ENCODE measurements around the gene TRAPPC3. TPM values are rescaled to one million over a fixed set of nuclear protein-coding genes. Genes with fewer than 3 reads are reported as not detected.

TRAPPC3 gene
- total RNA-seq, 1 donor from 2014 or later, result 52.0 TPM

DNA sequence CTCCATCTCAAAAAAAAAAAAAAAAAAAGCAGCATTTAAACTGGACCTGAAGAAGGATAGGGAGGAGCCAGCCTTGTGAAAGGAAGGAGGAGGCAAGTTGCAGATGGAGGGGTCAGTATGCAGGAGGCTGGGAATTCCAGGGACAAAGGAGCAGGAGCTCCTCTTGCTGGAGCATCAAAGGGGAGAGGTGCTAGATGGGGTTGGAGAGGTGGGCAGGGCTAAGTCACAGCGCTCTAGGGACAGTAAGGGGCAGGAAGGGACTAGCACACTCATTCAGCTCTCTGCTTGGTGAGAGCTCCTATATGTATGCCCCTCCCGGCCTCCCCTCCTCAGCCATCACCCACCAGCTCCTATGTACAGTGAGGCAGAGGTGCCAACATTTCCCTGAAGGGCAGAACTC is 33.4 kb upstream of the TRAPPC3 start:
- TF ChIP-seq, protein P1, sequence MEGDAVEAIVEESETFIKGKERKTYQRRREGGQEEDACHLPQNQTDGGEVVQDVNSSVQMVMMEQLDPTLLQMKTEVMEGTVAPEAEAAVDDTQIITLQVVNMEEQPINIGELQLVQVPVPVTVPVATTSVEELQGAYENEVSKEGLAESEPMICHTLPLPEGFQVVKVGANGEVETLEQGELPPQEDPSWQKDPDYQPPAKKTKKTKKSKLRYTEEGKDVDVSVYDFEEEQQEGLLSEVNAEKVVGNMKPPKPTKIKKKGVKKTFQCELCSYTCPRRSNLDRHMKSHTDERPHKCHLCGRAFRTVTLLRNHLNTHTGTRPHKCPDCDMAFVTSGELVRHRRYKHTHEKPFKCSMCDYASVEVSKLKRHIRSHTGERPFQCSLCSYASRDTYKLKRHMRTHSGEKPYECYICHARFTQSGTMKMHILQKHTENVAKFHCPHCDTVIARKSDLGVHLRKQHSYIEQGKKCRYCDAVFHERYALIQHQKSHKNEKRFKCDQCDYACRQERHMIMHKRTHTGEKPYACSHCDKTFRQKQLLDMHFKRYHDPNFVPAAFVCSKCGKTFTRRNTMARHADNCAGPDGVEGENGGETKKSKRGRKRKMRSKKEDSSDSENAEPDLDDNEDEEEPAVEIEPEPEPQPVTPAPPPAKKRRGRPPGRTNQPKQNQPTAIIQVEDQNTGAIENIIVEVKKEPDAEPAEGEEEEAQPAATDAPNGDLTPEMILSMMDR (IDR thresholded peaks at IDR 0.05), result no peak
- H3K27me3 ChIP-seq, result no peaks in the 10 kb centered on the region
- peaks cover 33 to 41% of the 10 kb centered on the region in 2 donors for H3K36me3 ChIP-seq
- H3K9me3 ChIP-seq, result no peaks in the 10 kb centered on the region
- intact Hi-C loops (cut with DNase I), result no loop called here
- H3K4me1 ChIP-seq, result peaks cover 0 to 16% of the 10 kb centered on the region in 2 donors
- no peak for DNase-seq (ENCODE audit: low spot score in 2 of 2)
- peak overlapping the region; percentile 51 to 64 for H3K27ac ChIP-seq
- H3K4me3 ChIP-seq, result no peak overlapping the region

DNA sequence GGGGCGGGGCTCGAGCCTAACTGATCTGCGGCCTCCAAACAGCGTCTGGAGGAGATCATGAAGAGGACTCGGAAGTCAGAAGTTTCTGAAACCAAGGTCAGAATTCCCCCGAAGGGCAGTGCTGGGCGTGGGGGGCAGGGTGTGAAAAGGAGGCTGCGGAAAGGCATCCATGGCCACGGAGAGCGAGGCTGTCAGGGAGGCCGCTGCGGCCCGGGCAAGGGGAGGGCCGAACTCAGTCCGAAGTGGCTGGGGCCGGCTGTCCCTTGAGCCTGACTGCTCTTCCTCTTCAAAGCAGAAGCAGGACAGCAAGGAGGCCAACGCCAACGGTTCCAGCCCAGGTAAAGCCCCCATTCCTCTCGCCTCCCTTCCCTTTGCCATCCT is 29.9 kb upstream of the TRAPPC3 start:
- Histone ChIP-seq H3K9me3 (no peaks in the 10 kb centered on the region), H3K4me3 (no peak overlapping the region), H3K27ac (peak overlapping the region; percentile 41 to 54), H3K4me1 (peaks cover 8 to 27% of the 10 kb centered on the region in 2 donors), H3K27me3 (no peaks in the 10 kb centered on the region), H3K36me3 (peaks cover 67 to 74% of the 10 kb centered on the region in 2 donors)
- intact Hi-C loops (cut with DNase I), result no loop called here
- no peak for DNase-seq (ENCODE audit: low spot score in 2 of 2)
- TF ChIP-seq, protein P1 (IDR thresholded peaks at IDR 0.05), result no peak

DNA sequence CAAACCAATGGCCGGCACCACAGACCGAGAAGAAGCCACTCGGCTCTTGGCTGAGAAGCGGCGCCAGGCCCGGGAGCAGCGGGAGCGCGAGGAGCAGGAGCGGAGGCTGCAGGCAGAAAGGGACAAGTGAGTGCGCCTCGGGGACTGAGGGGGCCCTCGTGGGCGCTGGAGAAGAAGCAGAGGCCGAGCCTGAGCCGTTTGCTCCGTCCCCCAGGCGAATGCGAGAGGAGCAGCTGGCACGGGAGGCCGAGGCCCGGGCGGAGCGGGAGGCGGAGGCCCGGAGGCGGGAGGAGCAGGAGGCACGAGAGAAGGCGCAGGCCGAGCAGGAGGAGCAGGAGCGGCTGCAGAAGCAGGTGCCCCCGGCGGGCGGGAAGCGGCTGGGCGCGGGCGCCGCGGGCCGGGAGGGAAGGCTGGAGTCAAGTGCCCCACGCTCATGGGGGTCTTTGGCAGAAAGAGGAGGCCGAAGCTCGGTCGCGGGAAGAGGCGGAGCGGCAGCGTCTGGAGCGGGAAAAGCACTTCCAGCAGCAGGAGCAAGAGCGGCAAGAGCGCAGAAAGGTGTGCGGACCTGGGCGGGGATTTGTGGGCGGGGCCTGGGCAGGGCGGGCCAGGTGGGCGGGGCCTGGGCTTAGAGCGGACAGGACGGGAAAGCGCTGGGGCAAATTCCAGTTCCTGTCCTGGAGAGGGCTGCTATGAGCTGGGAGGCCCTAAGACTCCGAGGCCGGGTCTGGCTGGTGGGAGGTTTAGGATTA is 29.4 kb upstream of the TRAPPC3 start:
- Histone ChIP-seq H3K9me3 (no peaks in the 10 kb centered on the region), H3K4me1 (peaks cover 8 to 27% of the 10 kb centered on the region in 2 donors), H3K27ac (peak overlapping the region; percentile 41 to 54), H3K4me3 (no peak overlapping the region), H3K36me3 (peaks cover 73 to 80% of the 10 kb centered on the region in 2 donors), H3K27me3 (no peaks in the 10 kb centered on the region)
- TF ChIP-seq, protein P1 (IDR thresholded peaks at IDR 0.05), result no peak
- intact Hi-C loops (cut with DNase I), result no loop called here
- no peak for DNase-seq (ENCODE audit: low spot score in 2 of 2)

DNA sequence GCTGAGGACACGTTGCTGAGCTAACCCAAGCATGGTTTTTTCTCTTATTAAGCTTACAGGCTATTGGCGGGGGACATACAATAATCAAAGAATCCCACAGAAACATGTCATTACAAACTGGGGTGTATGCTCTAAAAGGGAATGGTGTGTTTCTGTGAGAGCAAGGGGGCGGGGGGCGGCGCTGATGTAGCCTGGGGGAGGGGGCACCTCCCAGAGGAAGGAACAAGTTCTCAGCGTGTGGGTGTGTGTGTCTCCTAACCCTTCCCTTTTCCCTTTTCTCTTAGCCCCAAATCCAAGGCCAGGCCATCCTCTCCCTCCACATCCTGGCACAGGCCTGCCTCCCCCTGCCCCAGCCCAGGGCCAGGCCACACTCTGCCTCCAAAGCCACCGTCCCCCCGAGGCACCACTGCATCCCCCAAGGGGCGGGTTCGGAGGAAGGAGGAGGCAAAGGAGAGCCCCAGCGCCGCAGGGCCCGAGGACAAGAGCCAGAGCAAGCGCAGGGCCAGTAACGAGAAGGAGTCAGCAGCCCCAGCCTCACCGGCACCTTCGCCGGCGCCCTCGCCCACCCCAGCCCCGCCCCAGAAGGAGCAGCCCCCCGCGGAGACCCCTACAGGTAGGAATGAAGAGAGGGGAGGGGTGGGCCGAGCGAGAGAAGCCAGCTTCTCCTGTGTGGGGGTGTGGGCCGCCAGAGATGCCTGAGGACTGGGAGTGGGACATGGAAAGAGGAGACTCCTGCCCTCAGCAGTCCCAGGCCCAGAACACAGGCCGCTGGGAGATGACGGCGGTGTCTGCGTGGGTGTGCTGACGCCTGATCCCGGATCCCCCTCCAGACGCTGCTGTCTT is 28.5 kb upstream of the TRAPPC3 start:
- intact Hi-C loops (cut with DNase I), result no loop called here
- no peaks in the 10 kb centered on the region for H3K27me3 ChIP-seq
- no peak for DNase-seq (ENCODE audit: low spot score in 2 of 2)
- no peaks in the 10 kb centered on the region for H3K9me3 ChIP-seq
- peak overlapping the region; percentile 41 to 54 for H3K27ac ChIP-seq
- H3K36me3 ChIP-seq, result peaks cover 81 to 88% of the 10 kb centered on the region in 2 donors
- H3K4me3 ChIP-seq, result no peak overlapping the region
- TF ChIP-seq, protein P1 (IDR thresholded peaks at IDR 0.05), result no peak
- peaks cover 8 to 18% of the 10 kb centered on the region in 2 donors for H3K4me1 ChIP-seq

DNA sequence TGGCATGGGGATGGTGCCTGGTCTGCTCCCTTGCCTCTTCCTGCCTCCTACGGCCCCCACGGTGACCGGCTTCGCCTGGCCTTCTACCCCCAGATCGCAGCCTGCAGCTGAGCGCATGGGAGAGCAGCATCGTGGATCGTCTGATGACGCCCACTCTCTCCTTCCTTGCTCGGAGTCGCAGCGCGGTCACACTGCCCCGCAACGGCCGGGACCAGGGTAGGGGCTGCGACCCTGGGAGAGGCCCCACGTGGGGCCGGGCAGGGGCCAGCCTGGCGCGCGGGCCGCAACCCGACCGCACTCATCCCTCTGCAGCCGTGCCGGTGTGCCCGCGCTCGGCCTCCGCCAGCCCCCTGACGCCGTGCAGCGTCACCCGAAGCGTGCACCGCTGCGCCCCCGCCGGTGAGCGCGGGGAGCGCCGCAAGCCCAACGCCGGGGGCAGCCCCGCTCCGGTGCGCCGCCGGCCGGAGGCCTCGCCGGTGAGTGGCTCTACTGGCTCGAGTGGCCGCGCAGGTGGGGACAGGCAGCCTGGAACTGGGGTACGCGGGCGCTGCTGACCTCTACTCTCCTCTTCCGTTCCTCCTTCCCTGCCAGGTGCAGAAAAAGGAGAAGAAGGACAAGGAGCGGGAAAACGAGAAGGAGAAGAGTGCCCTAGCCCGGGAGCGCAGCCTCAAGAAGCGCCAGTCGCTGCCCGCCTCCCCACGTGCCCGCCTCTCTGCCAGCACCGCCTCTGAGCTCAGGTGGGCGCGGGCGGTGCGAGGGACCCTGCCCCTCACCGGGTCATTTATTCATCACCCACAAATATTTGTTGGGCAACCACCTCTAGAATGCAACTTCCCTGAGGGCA is 27.0 kb upstream of the TRAPPC3 start:
- no peak for DNase-seq (ENCODE audit: low spot score in 2 of 2)
- Histone ChIP-seq H3K4me3 (no peak overlapping the region), H3K27ac (peak overlapping the region; percentile 56 to 74), H3K36me3 (peaks cover 96 to 98% of the 10 kb centered on the region in 2 donors), H3K27me3 (no peaks in the 10 kb centered on the region), H3K9me3 (no peaks in the 10 kb centered on the region), H3K4me1 (peaks cover 8 to 16% of the 10 kb centered on the region in 2 donors)
- intact Hi-C loops (cut with DNase I), result no loop called here
- TF ChIP-seq, protein P1 (IDR thresholded peaks at IDR 0.05), result no peak
